GM19043 (cell line): ENCODE data around the gene WEE1.
"Not testable (repeated sequence)": the region's sequence is repeated elsewhere in the genome, so short reads cannot be mapped to it uniquely, and the experiment has no call there.

Source experiments
- ATAC-seq: cut with Tn5 transposase; IDR thresholded peaks from one replicate; pipeline ENCODE4 v1.9.1; 2021; ENCODE audit warnings: low read depth; ENCODE audit not compliant: unreplicated experiment

WEE1 gene

DNA sequence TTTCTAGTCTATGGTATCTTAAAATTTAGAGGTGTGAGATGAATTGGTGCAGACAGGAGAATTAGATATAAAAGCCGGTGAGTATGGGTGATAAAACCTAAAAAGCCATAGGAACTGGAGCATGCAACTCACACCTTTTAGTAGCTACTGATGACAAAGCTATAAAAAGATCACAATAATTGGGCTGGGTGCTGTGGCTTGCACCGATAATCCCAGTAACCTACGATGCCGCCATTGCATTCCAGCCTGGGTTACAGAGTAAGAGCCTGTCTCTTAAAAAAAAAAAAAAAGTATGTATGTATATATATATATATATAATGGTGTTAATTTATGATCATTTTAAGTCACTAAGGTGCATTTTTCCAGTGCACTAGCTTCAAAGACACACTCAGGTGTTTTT is 17.2 kb downstream of the WEE1 start:
- no peak for ATAC-seq

DNA sequence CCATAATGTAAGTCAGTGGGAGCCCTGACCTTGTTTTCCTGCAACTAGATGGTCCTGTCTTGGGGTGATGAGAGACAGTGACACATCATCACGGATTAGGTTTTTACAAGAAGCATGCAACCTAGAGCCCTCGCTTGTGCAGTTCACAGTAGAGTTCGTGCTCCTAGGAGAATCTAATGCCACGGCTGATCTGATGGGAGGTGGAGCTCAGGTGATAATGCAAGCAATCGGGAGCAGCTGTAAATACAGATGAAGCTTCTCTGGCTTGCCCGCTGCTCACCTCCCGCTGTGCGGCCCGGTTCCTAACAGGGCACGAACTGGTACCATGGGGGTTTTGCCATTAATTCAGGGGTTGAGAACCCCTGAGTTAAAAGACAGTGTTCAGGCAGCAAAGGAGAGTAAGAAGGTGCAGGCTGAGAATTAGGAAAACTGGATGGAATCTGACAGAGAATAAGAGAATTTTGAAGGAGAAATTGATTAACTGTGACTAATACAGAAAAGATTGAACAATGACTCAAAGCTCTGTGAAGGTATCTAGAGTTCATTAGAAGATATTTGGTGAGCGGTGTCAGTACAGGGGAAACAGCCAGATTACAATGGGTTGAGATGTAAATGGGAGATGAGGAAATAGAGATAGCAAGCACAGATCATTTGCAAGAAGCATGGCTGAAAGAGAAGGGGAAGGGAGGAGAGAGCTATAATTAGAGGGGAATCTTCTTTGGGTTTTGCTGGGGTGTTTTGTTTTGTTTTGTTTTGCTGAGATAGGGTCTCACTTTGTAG is 21.0 kb downstream of the WEE1 start:
- ATAC-seq: no peak

DNA sequence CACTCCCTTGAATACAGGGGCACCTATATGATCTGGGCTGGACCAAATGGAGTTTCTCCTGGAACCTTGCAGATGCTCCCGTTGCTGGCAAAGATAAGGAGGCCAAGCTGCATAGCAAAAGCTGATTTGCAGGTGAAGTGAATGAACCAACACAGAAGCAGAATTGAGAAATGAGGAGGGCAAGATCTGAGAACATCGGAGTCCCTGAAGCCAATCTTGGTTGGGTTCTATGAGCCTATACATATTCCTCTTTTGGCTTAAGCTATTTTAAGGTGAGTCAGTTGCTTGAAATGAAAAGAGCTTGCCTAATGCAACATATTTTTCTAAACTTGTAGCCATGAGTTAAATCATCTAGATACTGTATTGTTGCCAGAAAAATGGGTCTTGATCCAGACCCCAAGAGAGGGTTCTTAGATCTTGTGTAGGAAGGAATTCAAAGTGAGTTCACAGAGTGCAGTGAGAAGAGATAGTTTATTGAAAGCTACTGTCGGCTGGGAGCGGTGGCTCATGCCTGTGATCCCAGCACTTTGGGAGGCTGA is 23.5 kb downstream of the WEE1 start:
- ATAC-seq: no peak

DNA sequence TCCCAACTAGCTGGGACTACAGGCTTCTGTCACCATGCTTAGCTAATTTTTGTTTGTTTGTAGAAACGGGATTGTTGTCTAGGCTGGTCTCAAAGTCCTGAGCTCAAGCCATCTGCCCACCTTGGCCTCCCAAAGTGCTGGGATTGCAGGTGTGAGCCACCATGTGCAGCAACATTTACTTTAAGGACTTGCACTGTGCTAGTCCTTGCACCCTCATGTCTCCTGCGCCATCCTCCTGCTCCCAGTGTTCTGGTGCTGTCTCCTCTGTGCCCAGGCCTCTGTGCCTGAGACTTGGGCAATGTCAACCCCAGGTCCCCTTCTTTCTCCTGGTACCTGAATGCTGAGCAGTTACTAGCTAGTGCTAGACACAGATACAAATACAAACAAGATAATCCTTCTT is 26.7 kb downstream of the WEE1 start:
- no peak for ATAC-seq

DNA sequence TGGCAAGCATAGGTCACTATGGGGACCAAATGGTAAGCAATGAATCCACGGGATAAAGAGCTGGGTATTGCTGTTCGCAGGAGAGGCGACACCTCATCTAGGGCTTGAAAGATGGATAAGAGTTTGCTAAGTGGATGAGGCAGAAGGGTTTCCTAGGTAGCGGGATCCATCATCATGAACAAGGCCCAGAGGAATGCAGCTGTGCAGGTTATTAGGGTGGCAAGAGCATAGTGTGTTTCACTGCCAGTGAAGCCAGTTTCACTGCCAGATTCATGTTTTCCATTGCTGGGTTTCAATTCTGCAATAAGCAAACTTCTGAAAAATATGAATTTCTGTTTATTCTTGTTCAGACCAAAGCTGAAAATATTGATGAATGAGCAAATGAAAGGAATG is 27.2 kb downstream of the WEE1 start:
- peak; percentile 34 for ATAC-seq

DNA sequence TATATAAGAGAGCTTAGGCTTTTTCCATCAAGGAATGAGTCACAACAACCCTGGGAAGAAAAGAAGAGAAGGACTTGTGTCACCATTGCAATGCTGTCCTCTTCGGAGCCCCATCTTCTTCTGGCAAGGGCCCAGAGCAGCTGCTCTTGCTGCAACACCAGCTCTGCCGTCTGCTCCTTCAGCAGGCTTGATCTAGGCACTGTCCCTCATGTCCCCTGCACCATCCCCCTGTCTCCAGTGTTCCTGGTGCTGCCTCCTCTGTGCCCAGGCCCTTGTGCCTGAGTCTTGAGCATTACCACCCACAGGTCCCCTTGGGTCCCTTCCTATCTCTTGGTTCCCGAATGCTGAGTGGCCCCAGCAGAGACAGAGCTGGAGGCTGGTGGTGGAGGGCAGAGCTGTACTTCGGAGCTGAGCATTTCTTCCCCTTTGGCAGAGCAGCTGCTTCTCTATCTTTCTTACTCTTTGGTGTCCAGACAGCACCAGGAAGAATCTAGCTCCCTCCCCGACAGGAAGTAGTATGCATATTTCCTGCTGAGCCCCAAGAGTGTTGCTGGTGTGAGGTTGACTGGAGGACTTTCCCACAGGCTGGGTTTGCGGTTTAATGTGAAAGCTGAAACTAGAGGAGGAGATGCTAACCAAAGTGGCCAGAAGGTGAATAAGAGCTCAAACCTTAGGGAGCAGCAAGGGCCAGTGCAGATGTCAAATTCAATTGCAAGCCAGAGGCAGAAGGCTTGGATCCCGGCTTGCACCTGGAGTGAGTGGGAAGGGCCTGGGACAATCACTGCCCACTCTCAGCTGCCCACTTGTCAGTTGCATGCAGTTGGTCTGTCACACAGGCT is 27.8 kb downstream of the WEE1 start:
- ATAC-seq: peak; percentile 85

DNA sequence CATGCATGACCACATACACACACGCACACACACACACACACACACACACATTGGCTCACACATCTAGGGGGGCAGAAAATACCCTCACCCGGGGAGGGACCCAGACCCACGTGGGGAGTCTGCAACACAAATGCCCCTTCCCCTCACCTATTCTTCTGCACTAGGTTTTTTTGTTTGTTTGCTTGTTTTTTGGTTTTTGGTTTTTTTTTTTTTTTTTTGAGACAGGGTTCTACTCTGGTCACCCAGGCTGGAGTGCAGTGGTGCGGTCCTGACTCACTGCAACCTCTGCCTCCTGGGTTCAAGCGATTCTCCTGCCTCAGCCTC is 28.4 kb downstream of the WEE1 start:
- ATAC-seq: no peak

DNA sequence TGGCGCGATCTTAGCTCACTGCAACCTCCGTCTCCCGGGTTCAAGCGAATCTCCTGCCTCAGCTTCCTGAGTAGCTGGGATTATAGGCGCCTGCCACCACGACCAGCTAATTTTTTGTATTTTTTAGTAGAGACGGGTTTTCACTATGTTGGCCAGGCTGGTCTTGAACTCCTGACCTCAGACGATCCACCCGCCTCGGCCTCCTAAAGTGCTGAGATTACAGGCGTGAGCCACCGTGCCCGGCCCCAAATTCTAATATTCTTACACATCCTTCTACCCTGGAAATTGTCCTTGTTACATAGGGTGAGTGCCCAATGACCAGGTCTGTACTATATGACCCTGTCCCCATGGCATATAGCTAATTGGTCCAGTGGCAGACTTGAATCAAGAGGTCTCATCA is 29.7 kb downstream of the WEE1 start:
- ATAC-seq: not testable (repeated sequence)

DNA sequence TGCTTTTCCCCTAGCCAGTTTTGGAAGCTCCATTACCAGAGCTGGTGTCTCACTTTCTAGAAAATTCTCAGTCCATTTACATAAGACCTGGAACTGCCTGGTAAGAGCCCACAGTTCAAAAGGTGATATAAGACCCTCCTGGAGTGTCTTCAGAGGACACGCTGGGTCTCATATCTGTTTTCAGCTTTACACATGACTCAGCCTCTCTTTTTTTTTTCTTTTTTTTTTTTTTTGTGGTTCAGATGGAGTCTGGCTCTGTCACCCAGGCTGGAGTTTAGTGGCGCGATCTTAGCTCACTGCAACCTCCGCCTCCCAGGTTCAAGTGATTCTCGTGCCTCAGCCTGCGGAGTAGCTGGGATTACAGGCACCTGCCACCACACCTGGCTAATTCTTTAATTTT is 30.7 kb downstream of the WEE1 start:
- ATAC-seq: no peak

DNA sequence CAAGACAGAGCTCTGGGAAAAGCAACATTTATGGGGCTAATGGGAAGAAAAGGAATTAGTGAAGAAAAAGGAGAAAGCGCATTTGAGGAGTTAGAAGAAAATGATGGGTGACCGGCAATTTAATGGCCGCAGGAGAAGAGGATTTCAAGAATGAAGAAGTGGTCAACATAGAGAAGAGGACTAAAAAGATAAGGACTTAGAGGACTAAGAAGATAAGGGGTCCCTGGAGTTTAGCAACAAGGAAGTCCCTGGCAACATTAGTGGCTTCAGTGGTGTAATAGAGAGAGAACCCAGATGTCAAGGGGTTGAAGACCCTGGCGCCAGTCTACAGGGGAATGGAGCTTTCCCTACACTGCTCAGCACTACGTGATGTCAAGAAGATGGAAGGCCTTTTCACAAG is 32.3 kb downstream of the WEE1 start:
- no peak for ATAC-seq

DNA sequence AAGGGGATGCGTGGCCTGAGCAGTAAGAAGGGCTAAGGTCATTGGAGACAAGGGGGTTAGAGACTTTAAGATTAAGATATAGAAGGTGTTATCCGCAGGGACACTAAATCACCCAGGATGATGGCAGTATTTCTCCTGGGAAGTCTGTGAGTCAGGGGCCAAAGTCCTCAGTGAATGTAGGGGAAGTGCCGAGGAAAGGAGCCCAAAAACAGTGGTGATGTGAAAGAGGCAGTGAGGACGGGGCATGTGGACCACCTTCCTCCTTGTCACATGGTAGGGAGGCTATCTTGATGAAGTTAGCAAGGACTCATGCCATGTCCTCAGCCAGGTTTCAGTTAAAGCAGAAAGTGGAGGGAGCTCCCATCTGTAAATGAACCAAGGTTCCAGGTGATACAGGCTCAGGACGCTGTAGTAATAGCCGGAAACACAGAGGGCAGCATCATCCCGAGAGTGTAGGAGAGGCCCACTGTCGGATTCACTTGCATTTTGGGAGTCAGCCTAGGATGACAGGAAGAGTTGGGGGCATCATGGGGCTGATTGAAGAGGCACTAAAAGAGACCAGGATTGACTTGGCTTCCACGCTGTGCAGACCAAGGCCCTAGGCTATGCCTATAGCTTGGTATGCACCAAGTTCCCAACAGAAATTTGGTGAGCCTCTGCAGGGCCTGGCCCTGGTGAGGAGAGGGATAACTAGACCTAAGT is 33.5 kb downstream of the WEE1 start:
- no peak for ATAC-seq

DNA sequence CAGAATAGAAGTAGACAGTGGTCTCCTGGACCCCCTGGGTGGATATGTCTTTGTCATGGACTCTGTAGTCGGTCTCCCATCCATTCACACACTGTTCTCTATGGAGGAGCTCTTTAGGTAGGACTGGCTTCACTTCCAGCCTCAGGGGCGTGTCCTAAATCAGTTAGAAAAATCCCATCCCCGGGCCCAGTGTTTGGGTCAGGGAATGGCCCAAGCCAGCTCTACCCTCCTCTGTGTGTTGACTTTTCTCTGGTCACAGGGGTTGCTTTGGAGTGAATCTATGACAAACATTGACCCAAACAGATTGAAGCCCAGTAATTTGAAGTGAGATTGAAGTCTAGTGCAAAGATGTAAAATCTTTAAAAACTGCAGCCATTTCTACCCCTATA is 34.0 kb downstream of the WEE1 start:
- ATAC-seq: no peak

DNA sequence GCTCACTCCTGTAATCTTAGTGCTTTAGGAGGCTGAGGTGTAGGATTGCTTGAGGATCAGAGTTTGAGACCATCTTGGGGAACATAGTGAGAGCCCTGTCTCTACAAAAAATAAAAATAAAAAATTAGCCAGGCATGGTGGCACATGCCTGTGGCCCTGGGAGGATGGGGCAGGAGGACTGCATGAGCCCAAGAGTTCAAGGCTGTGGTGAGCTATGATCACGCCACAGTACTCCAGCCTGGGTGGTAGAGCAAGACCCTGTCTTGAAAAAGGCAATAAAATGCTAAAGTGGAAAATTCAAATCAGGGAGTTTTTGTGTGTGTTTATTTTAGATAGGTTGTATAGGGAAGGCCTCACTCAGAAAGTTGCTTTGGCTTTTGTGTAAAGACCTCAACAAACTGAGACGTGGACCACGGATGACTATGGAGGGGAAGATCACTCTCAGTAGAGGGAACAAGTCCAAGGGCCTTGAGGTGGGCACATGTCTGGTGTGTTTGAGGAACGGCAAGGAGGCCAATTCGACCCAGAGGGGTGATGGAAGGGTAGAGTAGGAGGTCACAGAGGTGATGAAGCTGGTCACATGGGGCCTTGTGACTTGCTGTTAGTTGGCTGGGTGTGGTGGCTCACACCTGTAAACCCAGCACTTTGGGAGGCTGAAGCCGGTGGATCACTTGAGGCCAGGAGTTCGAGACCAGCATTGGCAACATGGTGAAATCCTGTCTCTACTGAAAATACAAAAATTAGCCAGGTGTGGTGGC is 35.7 kb downstream of the WEE1 start:
- ATAC-seq: no peak

DNA sequence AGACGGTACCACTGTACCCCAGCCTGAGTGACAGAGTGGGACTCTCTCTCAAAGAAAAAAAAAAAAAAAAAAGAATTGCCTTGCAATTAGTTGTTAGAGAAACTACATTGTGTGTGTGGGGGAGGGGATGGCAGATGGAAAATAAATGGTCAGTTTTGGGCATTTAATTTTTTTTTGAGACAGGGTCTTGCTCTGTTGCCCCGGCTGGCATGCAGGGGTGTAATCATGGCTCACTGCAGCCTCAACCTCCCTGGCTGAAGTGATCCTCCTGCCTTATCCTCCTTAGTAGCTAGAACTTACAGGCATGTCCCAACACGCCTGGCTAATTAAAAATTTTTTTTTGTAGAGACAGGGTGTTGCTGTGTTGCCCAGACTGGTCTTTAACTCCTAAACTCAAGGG is 36.4 kb downstream of the WEE1 start:
- no peak for ATAC-seq

DNA sequence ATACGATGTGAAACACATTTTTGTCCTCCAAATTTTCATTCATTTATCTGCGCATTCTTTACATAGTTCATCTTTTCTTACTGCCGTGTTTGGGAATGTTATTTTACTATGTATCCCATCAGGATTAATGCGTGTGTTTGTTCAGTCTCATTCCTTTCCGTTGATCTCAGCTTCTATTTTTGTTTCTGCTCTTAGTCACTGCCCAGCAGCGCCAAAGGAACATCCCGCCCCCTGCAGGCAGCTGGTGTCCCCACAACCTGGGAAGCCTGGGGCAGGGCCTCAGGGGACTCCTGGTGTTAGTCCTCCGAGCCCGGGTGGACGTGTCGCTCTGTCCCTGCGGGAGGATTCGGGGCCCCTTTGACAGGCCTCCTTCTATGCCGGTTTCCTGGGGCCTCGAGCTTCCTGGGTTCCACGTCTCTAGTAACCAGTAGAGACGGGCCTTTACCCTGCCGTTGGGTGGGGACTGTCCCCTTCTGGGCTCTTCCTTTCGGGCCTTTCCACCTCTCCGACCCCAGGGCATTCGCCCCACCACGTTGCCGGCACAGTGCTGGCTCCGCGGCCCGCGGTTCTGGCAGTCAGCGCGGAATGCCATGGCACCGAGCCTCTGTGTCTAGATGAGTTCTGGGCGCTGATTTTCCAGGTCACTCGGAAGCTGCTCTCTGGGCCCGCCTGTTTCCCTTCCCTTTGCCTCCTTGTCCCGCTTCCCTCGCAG is 39.8 kb downstream of the WEE1 start:
- peak; percentile 45 for ATAC-seq

DNA sequence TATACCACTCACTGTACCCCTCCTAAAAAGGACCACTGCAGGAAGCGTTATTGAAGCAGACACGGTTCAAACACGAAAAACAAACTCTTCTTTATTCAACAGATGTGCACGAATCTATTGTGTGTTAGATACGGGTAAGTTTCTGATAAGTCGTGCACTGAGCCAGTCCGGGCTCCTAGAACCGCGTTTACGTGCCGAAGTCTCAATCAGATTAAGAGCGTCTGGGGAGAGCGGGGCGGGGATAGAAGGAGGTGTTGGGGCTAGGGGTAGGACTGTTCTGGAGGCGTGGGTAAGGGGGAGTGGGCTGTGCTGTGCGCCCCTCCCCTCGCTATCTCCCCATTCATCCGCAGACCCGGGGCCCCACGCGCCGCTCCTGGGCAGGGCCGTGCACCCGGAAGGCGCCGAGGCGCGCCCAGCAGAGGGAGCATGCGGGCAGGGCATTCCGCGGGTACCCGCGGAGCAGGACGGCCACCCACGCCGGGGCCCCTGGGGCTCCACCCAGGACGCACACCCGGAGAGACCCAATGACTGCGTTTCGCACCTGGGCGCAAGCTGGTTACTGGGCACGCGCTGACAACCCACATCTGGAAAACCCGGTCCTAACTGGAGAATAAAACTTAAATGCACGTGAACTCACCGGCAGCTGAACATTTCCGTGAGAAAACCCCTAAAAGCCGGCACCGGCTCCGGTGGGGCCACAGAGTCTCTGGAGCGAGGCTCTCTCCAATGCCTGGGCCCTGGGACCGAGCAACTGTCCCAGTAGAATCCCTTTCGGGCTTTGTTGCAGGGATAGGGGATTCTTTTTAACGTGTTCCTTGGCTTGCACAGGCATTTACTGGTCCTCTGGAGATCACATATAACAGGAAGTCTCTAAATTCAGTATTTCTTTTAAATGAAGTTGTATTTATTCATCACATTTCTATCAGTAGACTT is 40.6 kb downstream of the WEE1 start:
- peak; percentile 53 for ATAC-seq

DNA sequence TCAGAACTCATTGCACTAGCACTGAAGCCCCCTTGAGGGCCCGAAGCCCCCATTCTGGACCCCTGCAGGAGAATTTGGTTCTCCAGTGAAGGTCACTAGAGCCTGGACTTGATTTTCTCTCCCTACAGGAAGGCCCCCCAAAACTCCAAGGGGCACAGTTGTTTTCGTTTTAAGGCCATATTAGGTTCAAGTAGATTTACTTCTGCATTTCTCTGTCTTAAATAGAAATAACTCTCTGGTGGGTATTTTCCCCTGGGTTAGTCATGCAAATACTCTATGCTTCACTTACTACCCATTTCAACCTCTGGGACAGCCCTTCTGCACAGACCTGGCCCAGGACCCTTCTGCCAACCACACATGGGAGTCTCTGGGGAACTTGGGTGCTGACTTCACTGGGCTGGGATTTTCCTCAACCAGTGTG is 41.6 kb downstream of the WEE1 start:
- ATAC-seq: peak; percentile 49

DNA sequence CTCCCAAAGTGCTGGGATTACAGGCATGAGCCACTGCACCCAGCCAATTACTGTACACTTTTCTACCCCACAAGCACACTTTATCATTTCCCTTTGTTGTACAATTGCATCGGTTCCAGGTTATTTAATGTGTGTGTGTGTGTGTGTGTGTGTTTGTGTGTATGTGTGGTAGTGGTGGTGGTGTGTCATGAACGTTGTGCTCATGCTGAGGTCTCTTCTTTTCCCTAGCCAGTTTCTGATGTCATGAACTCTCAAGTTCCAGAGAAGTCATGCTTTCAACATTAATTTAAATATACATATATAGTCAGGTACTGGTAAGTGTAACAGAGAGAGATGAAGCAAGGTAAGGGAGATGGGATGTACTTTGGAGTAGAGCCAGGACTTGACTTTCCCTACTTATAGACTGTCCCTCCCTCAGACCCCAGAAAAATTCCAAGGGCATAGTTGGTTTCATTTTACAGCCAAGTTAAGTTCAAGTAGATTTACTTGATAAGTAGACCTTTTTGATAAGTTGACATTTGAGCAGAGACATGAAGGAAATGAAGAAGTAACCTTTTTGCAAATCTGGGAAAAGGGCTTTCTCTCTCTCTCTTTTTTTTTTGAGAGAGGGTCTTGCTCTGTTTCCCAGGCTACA is 42.7 kb downstream of the WEE1 start:
- no peak for ATAC-seq
